Endothelial cell of umbilical vein (primary cell): Measurements from ENCODE around the gene ZNF124.

ENCODE experiments used
- CTCF ChIP-seq, 2 donors: IDR thresholded peaks; 1 replicate in 1 of 2; 2 replicates in 1 of 2; pipeline ENCODE4 v1.5.1; 2011; ENCODE audit warnings: low read length in 2 of 2, mild to moderate bottlenecking in 2 of 2, moderate library complexity in 2 of 2, control low read depth in 1 of 2, inconsistent platforms in 1 of 2, low read depth in 1 of 2; ENCODE audit not compliant: insufficient read depth in 1 of 2; ENCODE audit errors: extremely low read depth in 1 of 2
- EZH2 ChIP-seq: IDR thresholded peaks from 2 replicates; pipeline ENCODE4 v1.6.1; 2012; ENCODE audit warnings: borderline replicate concordance, low read depth, mild to moderate bottlenecking, moderate library complexity, low read length, inconsistent platforms; ENCODE audit not compliant: severe bottlenecking
- JUN ChIP-seq: IDR thresholded peaks from 2 replicates; pipeline ENCODE4 v1.6.1; 2011; ENCODE audit warnings: borderline replicate concordance, low read depth; ENCODE audit not compliant: insufficient read length, insufficient read depth
- POLR2A ChIP-seq: IDR thresholded peaks from 2 replicates; pipeline ENCODE4 v1.6.1; 2012; ENCODE audit warnings: low read depth, mild to moderate bottlenecking, control low read depth, low read length
- POLR2AphosphoS5 ChIP-seq: IDR thresholded peaks from 2 replicates; pipeline ENCODE4 v1.6.1; 2012; ENCODE audit warnings: low read depth, mild to moderate bottlenecking, control low read depth, low read length, moderate library complexity; ENCODE audit not compliant: insufficient read depth

GRCh38 chr1:247216261-247216660 is 44.4 kb upstream of the ZNF124 start:
- TF ChIP-seq POLR2AphosphoS5 (no peak), POLR2A (no peak), CTCF (IDR thresholded peaks at IDR 0.05; ENCODE audit: extremely low read depth in 1 of 2, insufficient read depth in 1 of 2, low read depth in 1 of 2, low read length in 2 of 2) (no peak), JUN (no peak), EZH2 (no peak)
